Fibroblast of lung (primary cell): ENCODE data around the gene FAM13C. TPM values are rescaled to one million over a fixed set of nuclear protein-coding genes. Genes with fewer than 3 reads are reported as not detected.

Source experiments
- DNase-seq, 2 donors: peaks; one replicate each; pipeline versions ENCODE4 v3.0.0 to v3.0.0-alpha.2; 2010; ENCODE audit warnings: low read depth in 2 of 2
- H2AFZ ChIP-seq: 2 replicates; pipeline ENCODE4 v1.5.1; 2012; ENCODE audit warnings: low read length, control low read depth, inconsistent platforms
- H3K27ac ChIP-seq: 2 replicates; pipeline ENCODE4 v1.5.1; 2011; ENCODE audit warnings: low read length, control low read depth; ENCODE audit not compliant: insufficient read depth
- H3K27me3 ChIP-seq: 2 replicates; pipeline ENCODE4 v1.5.1; 2011; ENCODE audit warnings: mild to moderate bottlenecking, low read length; ENCODE audit not compliant: control insufficient read depth, insufficient read depth
- H3K36me3 ChIP-seq: 2 replicates; pipeline ENCODE4 v1.5.1; 2011; ENCODE audit warnings: low read length; ENCODE audit not compliant: control insufficient read depth, insufficient read depth
- H3K4me1 ChIP-seq: 2 replicates; pipeline ENCODE4 v1.5.1; 2011; ENCODE audit warnings: low read length; ENCODE audit not compliant: control insufficient read depth, insufficient read depth; ENCODE audit errors: extremely low read depth
- H3K4me2 ChIP-seq: 2 replicates; pipeline ENCODE4 v1.5.1; 2011; ENCODE audit warnings: low read length, control low read depth; ENCODE audit not compliant: insufficient read depth; ENCODE audit errors: extremely low read depth
- H3K4me3 ChIP-seq, 4 experiments: fragments of 200-600 bp in 1 of 4; sonication (generic) in 1 of 4; replicated peaks in 1 of 4; 2 replicates each; pipeline ENCODE4 v1.5.1; 2011 to 2016; ENCODE audit warnings: low read length in 4 of 4, low read depth in 3 of 4, mild to moderate bottlenecking in 3 of 4, control low read depth in 2 of 4, inconsistent platforms in 1 of 4, mixed read lengths in 1 of 4; ENCODE audit not compliant: insufficient read depth in 1 of 4; ENCODE audit errors: control extremely low read depth in 1 of 4
- H3K79me2 ChIP-seq: 2 replicates; pipeline ENCODE4 v1.5.1; 2012; ENCODE audit warnings: mild to moderate bottlenecking, low read length, inconsistent platforms; ENCODE audit not compliant: control insufficient read depth, insufficient read depth
- H3K9ac ChIP-seq: 2 replicates; pipeline ENCODE4 v1.5.1; 2011; ENCODE audit warnings: mild to moderate bottlenecking, low read length, control low read depth; ENCODE audit not compliant: insufficient read depth
- H3K9me3 ChIP-seq: 2 replicates; pipeline ENCODE4 v1.5.1; 2012; ENCODE audit warnings: low read depth, low read length; ENCODE audit not compliant: control insufficient read depth, insufficient read depth
- H4K20me1 ChIP-seq: 2 replicates; pipeline ENCODE4 v1.5.1; 2011; ENCODE audit warnings: low read length; ENCODE audit not compliant: control insufficient read depth, insufficient read depth; ENCODE audit errors: extremely low read depth
- CTCF ChIP-seq, 2 donors: IDR thresholded peaks in 1 of 2; conservative IDR thresholded peaks in 1 of 2; 1 replicate in 1 of 2; 2 replicates in 1 of 2; pipeline ENCODE4 v1.5.1; 2011 to 2012; ENCODE audit warnings: low read length in 2 of 2, control low read depth in 1 of 2, inconsistent platforms in 1 of 2, low read depth in 1 of 2, mild to moderate bottlenecking in 1 of 2
- EZH2 ChIP-seq: IDR thresholded peaks from 2 replicates; pipeline ENCODE4 v1.5.1; 2012; ENCODE audit warnings: low read length, control low read depth, mild to moderate bottlenecking; ENCODE audit errors: missing control alignments
- polyA plus RNA-seq, 2 donors: library from polyadenylated mRNA; depleted of rRNA in 1 of 2; stranded (reverse) in 1 of 2; unstranded in 1 of 2; fragments of >200 nt; gene quantifications; 2 replicates each; pipeline ENCODE4 v1.2.1, GENCODE V29; 2011 to 2012; ENCODE audit warnings: missing spikeins in 1 of 2
- total RNA-seq: library from RNA; depleted of rRNA; stranded (reverse); fragments of >200 nt; gene quantifications from 2 replicates; pipeline ENCODE4 v1.2.1, GENCODE V29; 2014

Gene FAM13C
- total and polyA plus RNA-seq, 2 donors (not counting 1 experiment from before 2014, with no cell fraction given): 2.8 to 5.9 TPM

- H3K4me1 ChIP-seq: peaks cover 7% of the 10 kb centered on the region
- no peak overlapping the region for H3K9ac ChIP-seq
- H4K20me1 ChIP-seq: no peaks in the 10 kb centered on the region
- no peak for DNase-seq
- H3K27ac ChIP-seq: no peak overlapping the region
- no peaks in the 10 kb centered on the region for H3K36me3 ChIP-seq
- H3K9me3 ChIP-seq: no peaks in the 10 kb centered on the region
- H2AFZ ChIP-seq: no peak overlapping the region
- H3K79me2 ChIP-seq: no peaks in the 10 kb centered on the region
- no peak overlapping the region for H3K4me3 ChIP-seq
- TF ChIP-seq EZH2 (no peak), CTCF (conservative IDR thresholded peaks at IDR 0.05 in 1 of 2, IDR thresholded peaks at IDR 0.05 in 1 of 2; ENCODE audit: low read depth in 1 of 2, low read length in 2 of 2) (no peak)
- no peaks in the 10 kb centered on the region for H3K27me3 ChIP-seq
- H3K4me2 ChIP-seq: no peak overlapping the region
Observed at GRCh38 chr10:59332581-59332980, 29.8 kb downstream of the FAM13C start.

- Histone ChIP-seq H3K4me3 (no peak overlapping the region), H3K27me3 (no peaks in the 10 kb centered on the region), H3K79me2 (no peaks in the 10 kb centered on the region), H3K4me2 (no peak overlapping the region), H3K9ac (no peak overlapping the region), H2AFZ (no peak overlapping the region), H3K9me3 (no peaks in the 10 kb centered on the region), H4K20me1 (no peaks in the 10 kb centered on the region), H3K4me1 (peaks cover 4% of the 10 kb centered on the region), H3K27ac (no peak overlapping the region), H3K36me3 (no peaks in the 10 kb centered on the region)
- DNase-seq: no peak
- TF ChIP-seq EZH2: no peak
- no peak for TF ChIP-seq CTCF (conservative IDR thresholded peaks at IDR 0.05 in 1 of 2, IDR thresholded peaks at IDR 0.05 in 1 of 2; ENCODE audit: low read depth in 1 of 2, low read length in 2 of 2)
Observed at GRCh38 chr10:59331661-59332060, 30.7 kb downstream of the FAM13C start.

DNA sequence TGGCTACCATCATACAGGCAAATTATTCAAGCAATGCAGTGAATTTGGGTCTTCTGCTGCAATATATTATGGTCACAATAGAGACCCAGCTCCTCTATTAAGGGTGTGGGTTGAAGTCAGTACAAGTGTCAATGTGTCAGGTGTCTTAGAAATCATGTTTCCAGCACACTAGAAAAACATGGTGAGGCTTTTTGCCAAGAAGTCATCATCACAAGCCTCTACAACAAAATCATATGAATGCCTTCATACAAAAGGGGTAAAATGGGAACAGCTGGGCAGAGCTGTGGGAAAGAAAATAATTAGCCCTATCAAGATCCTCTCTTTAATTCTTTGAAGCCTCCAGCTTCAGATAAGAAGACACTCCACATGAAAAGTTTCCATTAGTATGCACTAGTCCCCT, 37.2 kb downstream of the FAM13C start:
- Histone ChIP-seq H3K9ac (no peak overlapping the region), H3K4me3 (no peak overlapping the region), H3K4me2 (no peak overlapping the region), H4K20me1 (no peaks in the 10 kb centered on the region), H3K79me2 (no peaks in the 10 kb centered on the region), H3K9me3 (no peaks in the 10 kb centered on the region), H2AFZ (no peak overlapping the region), H3K27me3 (no peaks in the 10 kb centered on the region), H3K4me1 (no peaks in the 10 kb centered on the region), H3K27ac (no peak overlapping the region), H3K36me3 (no peaks in the 10 kb centered on the region)
- DNase-seq: no peak
- TF ChIP-seq CTCF (conservative IDR thresholded peaks at IDR 0.05 in 1 of 2, IDR thresholded peaks at IDR 0.05 in 1 of 2; ENCODE audit: low read depth in 1 of 2, low read length in 2 of 2): no peak
- no peak for TF ChIP-seq EZH2
